IMR-90 (cell line): ENCODE measurements around the gene ITSN1. TPM values are rescaled to one million over a fixed set of nuclear protein-coding genes. Genes with fewer than 3 reads are reported as not detected.
A peak's percentile ranks its signal among the peaks of the same experiment; 100 is the strongest.

Experiments used
- ATAC-seq: fragments of 200-7000 bp; cut with Tn5 transposase; 2 replicates; pipeline ENCODE4 v1.9.1; 2020; ENCODE audit warnings: low read depth, mild to moderate bottlenecking, moderate library complexity
- BruUV-seq: library from RNA; stranded (reverse); fragments of 400-500 nt; replicated peaks from 2 replicates; lab custom pipeline; 2021; lab: Mats Ljungman, UMichigan
- CTCF ChIA-PET: fragments of 300-600 bp; formaldehyde crosslinking; extraction: SDS; loops from one replicate; lab custom pipeline; 2021; ENCODE audit warnings: antibody characterized with exemption; lab: Yijun Ruan, JAX
- POLR2A ChIA-PET: fragments of 300-600 bp; sonication (Branson Sonifier 250); formaldehyde crosslinking; loops from one replicate; lab custom pipeline; 2022; ENCODE audit warnings: antibody characterized with exemption; ENCODE audit not compliant: unreplicated experiment; lab: Charles Lee
- DNase-seq: peaks from one replicate; pipeline ENCODE4 v3.0.0; 2013
- H2AFZ ChIP-seq: replicated peaks from 2 replicates; pipeline ENCODE3; 2013; ENCODE audit warnings: low read length, mild to moderate bottlenecking; ENCODE audit not compliant: poor library complexity
- H2AK5ac ChIP-seq: 2 replicates; pipeline ENCODE4 v1.6.1; 2013; ENCODE audit warnings: low read depth, low read length, inconsistent platforms
- H2AK9ac ChIP-seq: replicated peaks from 2 replicates; pipeline ENCODE3; 2013; ENCODE audit warnings: mild to moderate bottlenecking, low read depth, low read length, moderate library complexity; ENCODE audit not compliant: poor library complexity
- H2BK120ac ChIP-seq: 2 replicates; pipeline ENCODE4 v1.6.1; 2013; ENCODE audit warnings: low read depth, low read length, inconsistent platforms
- H2BK15ac ChIP-seq: 3 replicates; pipeline ENCODE4 v1.6.1; 2013; ENCODE audit warnings: low read depth, low read length, inconsistent platforms
- H2BK20ac ChIP-seq: 2 replicates; pipeline ENCODE4 v1.6.1; 2013; ENCODE audit warnings: low read depth, mild to moderate bottlenecking, inconsistent platforms, low read length, moderate library complexity
- H2BK5ac ChIP-seq: 2 replicates; pipeline ENCODE4 v1.6.1; 2013; ENCODE audit warnings: mild to moderate bottlenecking, low read depth, low read length, inconsistent platforms; ENCODE audit not compliant: poor library complexity, severe bottlenecking
- H3K14ac ChIP-seq: replicated peaks from 2 replicates; pipeline ENCODE4 v1.6.1; 2013; ENCODE audit warnings: low read depth, low read length, inconsistent platforms
- H3K18ac ChIP-seq: 2 replicates; pipeline ENCODE4 v1.6.1; 2013; ENCODE audit warnings: low read depth, low read length, control low read depth
- H3K23ac ChIP-seq: 2 replicates; pipeline ENCODE4 v1.6.1; 2013; ENCODE audit warnings: low read depth, low read length, inconsistent platforms
- H3K27ac ChIP-seq: 2 replicates; pipeline ENCODE4 v1.5.1; 2013; ENCODE audit warnings: mild to moderate bottlenecking, control low read depth, low read length; ENCODE audit not compliant: insufficient read depth
- H3K27me3 ChIP-seq: 2 replicates; pipeline ENCODE4 v1.6.1; 2013; ENCODE audit warnings: low read length; ENCODE audit not compliant: control insufficient read depth, insufficient read depth
- H3K36me3 ChIP-seq: 2 replicates; pipeline ENCODE4 v1.6.1; 2013; ENCODE audit warnings: low read length, mixed read lengths; ENCODE audit not compliant: control insufficient read depth, insufficient read depth
- H3K4ac ChIP-seq: 2 replicates; pipeline ENCODE4 v1.6.1; 2013; ENCODE audit warnings: low read depth, low read length, inconsistent platforms
- H3K4me1 ChIP-seq: 2 replicates; pipeline ENCODE4 v1.6.1; 2013; ENCODE audit warnings: low read length, mixed read lengths; ENCODE audit not compliant: control insufficient read depth, insufficient read depth
- H3K4me2 ChIP-seq: 2 replicates; pipeline ENCODE4 v1.6.1; 2013; ENCODE audit warnings: low read depth, mild to moderate bottlenecking, control low read depth, low read length, moderate library complexity
- H3K4me3 ChIP-seq: 2 replicates; pipeline ENCODE4 v1.5.1; 2013; ENCODE audit warnings: low read depth, mild to moderate bottlenecking, control low read depth, low read length, moderate library complexity; ENCODE audit not compliant: insufficient read depth
- H3K56ac ChIP-seq: 2 replicates; pipeline ENCODE4 v1.6.1; 2013; ENCODE audit warnings: low read length, inconsistent platforms; ENCODE audit not compliant: insufficient read depth; ENCODE audit errors: extremely low read depth
- H3K79me1 ChIP-seq, 2 experiments: 2 replicates each; pipeline ENCODE4 v1.6.1; 2013; ENCODE audit warnings: low read length in 2 of 2, inconsistent platforms in 1 of 2, low read depth in 1 of 2
- H3K9ac ChIP-seq: 2 replicates; pipeline ENCODE4 v1.6.1; 2013; ENCODE audit warnings: low read depth, low read length, control low read depth
- H3K9me1 ChIP-seq: 2 replicates; pipeline ENCODE4 v1.6.1; 2013; ENCODE audit warnings: low read length, inconsistent platforms; ENCODE audit not compliant: insufficient read depth
- H3K9me3 ChIP-seq: 2 replicates; pipeline ENCODE4 v1.6.1; 2013; ENCODE audit warnings: low read length; ENCODE audit not compliant: control insufficient read depth, insufficient read depth
- H4K20me1 ChIP-seq: 2 replicates; pipeline ENCODE4 v1.6.1; 2013; ENCODE audit warnings: low read length, inconsistent platforms; ENCODE audit not compliant: insufficient read depth
- H4K5ac ChIP-seq: 2 replicates; pipeline ENCODE4 v1.6.1; 2013; ENCODE audit warnings: mild to moderate bottlenecking, low read depth, low read length, control low read depth
- H4K8ac ChIP-seq, 2 experiments: 2 replicates each; pipeline ENCODE4 v1.6.1; 2013; ENCODE audit warnings: low read depth in 2 of 2, low read length in 2 of 2, control low read depth in 1 of 2, inconsistent platforms in 1 of 2
- H4K91ac ChIP-seq: 2 replicates; pipeline ENCODE4 v1.6.1; 2013; ENCODE audit warnings: low read depth, low read length, inconsistent platforms; ENCODE audit not compliant: insufficient read depth
- MXI1 ChIP-seq: IDR thresholded peaks from 2 replicates; pipeline ENCODE4 v1.6.1; 2012; ENCODE audit warnings: low read depth, mild to moderate bottlenecking, low read length, moderate library complexity, borderline replicate concordance
- NFE2L2 ChIP-seq: fragments of 150-350 bp; IDR thresholded peaks from 2 replicates; pipeline ENCODE4 v1.6.1; 2016; ENCODE audit warnings: low read depth, mild to moderate bottlenecking, low read length
- POLR2A ChIP-seq: IDR thresholded peaks from 2 replicates; pipeline ENCODE4 v1.6.1; 2012; ENCODE audit warnings: mild to moderate bottlenecking, low read depth, low read length
- RAD21 ChIP-seq: IDR thresholded peaks from 2 replicates; pipeline ENCODE4 v1.6.1; 2012; ENCODE audit warnings: low read length, improper control_type of control experiment
- dilution Hi-C: fragments of 300-500 bp; cut with HindIII; formaldehyde crosslinking; loops from one replicate; pipeline ENCODE4 v1.14.3; 2018; ENCODE audit warnings: low sequenced_read_pairs; ENCODE audit not compliant: unreplicated experiment
- in situ Hi-C: fragments of 300-500 bp; cut with MboI; formaldehyde crosslinking; loops from 3 replicates; pipeline ENCODE4 v1.14.3; 2019; ENCODE audit warnings: low sequenced_read_pairs, inconsistent platforms, mixed read lengths
- intact Hi-C: fragments of 100-400 bp; cut with micrococcal nuclease; formaldehyde crosslinking; loops from 2 replicates; pipeline ENCODE4 v1.10.0; 2022
- polyA plus RNA-seq, 3 experiments: library from polyadenylated mRNA; depleted of rRNA; stranded (reverse); fragments of >200 nt; gene quantifications; 2 replicates each; pipeline ENCODE4 v1.2.3, GENCODE V29; 2012; ENCODE audit warnings: low replicate concordance in 1 of 3
- total RNA-seq: library from RNA; depleted of rRNA; stranded (reverse); fragments of >200 nt; gene quantifications from 2 replicates; pipeline ENCODE4 v1.2.3, GENCODE V29; 2012

The ITSN1 gene
- total and polyA plus RNA-seq, 2 of the 4 experiments (the other 2 are of a cell fraction): 45.4 to 62.0 TPM

GRCh38 chr21:33942426-33942825 is 300.1 kb downstream of the ITSN1 start:
- Histone ChIP-seq H3K4me2 (no peak overlapping the region), H2BK120ac (no peak overlapping the region; the same call in 1 of the 2 replicates), H4K91ac (no peak overlapping the region), H3K18ac (no peak overlapping the region), H3K9ac (no peak overlapping the region), H2BK5ac (no peak overlapping the region), H4K20me1 (no peaks in the 10 kb centered on the region), H2BK20ac (no peak overlapping the region), H3K4me3 (no peak overlapping the region), H3K23ac (no peak overlapping the region), H4K8ac (no peak overlapping the region; a peak in 1 of 4 replicates), H3K36me3 (no peaks in the 10 kb centered on the region), H2BK15ac (peak overlapping the region; percentile 48; the same call in 1 of the 3 replicates), H3K9me1 (peaks cover 8% of the 10 kb centered on the region), H4K5ac (no peak overlapping the region), H3K27ac (no peak overlapping the region), H2AK9ac (no peak overlapping the region), H2AK5ac (no peak overlapping the region), H3K4me1 (peaks cover 8% of the 10 kb centered on the region), H3K27me3 (no peaks in the 10 kb centered on the region), H2AFZ (no peak overlapping the region), H3K56ac (no peak overlapping the region), H3K14ac (no peak overlapping the region), H3K4ac (no peak overlapping the region), H3K9me3 (no peaks in the 10 kb centered on the region), H3K79me1 (no peaks in the 10 kb centered on the region)
- intact Hi-C loops: no loop called here
- dilution Hi-C loops: no loop called here
- TF ChIP-seq RAD21: no peak
- TF ChIP-seq NFE2L2: no peak
- TF ChIP-seq MXI1: no peak
- no peak for TF ChIP-seq POLR2A
- in situ Hi-C loops: no loop called here
- ChIA-PET CTCF (no interaction called here), POLR2A (interaction anchor here (0.6 kb wide), 1 partner anchor 10 kb away, joined by 4 read pairs; no protein-coding TSS in a partner anchor)
- no TSS peak for BruUV-seq
- ATAC-seq (no peak), DNase-seq (no peak)
